Breast epithelium (tissue), 4 donors: Measurements from ENCODE around the gene GSTM2. TPM values are rescaled to one million over a fixed set of nuclear protein-coding genes. Genes with fewer than 3 reads are reported as not detected.

ENCODE experiments used
- DNase-seq, 2 donors: peaks; one replicate each; pipeline ENCODE4 v3.0.0-alpha.2; 2019; ENCODE audit warnings: low spot score in 2 of 2
- H3K27ac ChIP-seq, 2 donors: fragments of 200-600 bp; sonication (generic) in 1 of 2; one replicate each; pipeline ENCODE4 v1.5.1; 2016 to 2019; ENCODE audit warnings: mild to moderate bottlenecking in 1 of 2
- H3K27me3 ChIP-seq, 2 donors: fragments of 200-600 bp; sonication (generic) in 1 of 2; one replicate each; pipeline versions ENCODE4 v1.5.1 to v1.6.0; 2017 to 2019; ENCODE audit warnings: control low read depth in 1 of 2, mild to moderate bottlenecking in 1 of 2
- H3K36me3 ChIP-seq: fragments of 200-600 bp; one replicate; pipeline ENCODE4 v1.5.1; 2019
- H3K4me1 ChIP-seq, 2 donors: fragments of 200-600 bp; sonication (generic); one replicate each; pipeline ENCODE4 v1.5.1; 2016 to 2019; ENCODE audit warnings: control low read depth in 1 of 2
- H3K4me3 ChIP-seq, 3 donors: fragments of 200-600 bp; sonication (generic); 1 replicate in 2 of 3; 2 replicates in 1 of 3; pipeline ENCODE4 v1.5.1; 2016 to 2019; ENCODE audit warnings: mild to moderate bottlenecking in 3 of 3, moderate library complexity in 2 of 3
- H3K9me3 ChIP-seq, 2 donors: fragments of 200-600 bp; sonication (generic) in 1 of 2; one replicate each; pipeline ENCODE4 v1.5.1; 2016 to 2019; ENCODE audit warnings: control low read depth in 1 of 2
- CTCF ChIP-seq, 3 donors: fragments of 450-650 bp; IDR thresholded peaks; one replicate each; pipeline ENCODE4 v1.5.1; 2016 to 2017; ENCODE audit warnings: antibody characterized with exemption in 3 of 3, mild to moderate bottlenecking in 3 of 3, moderate library complexity in 3 of 3
- POLR2A ChIP-seq: fragments of 450-650 bp; IDR thresholded peaks from one replicate; pipeline ENCODE4 v1.6.1; 2016; ENCODE audit warnings: antibody characterized with exemption, mild to moderate bottlenecking, moderate library complexity
- POLR2AphosphoS5 ChIP-seq, 3 donors: sonication (generic); formaldehyde crosslinking; IDR thresholded peaks; one replicate each; pipeline ENCODE4 v1.6.1; 2017; ENCODE audit warnings: antibody characterized with exemption in 3 of 3
- intact Hi-C: fragments of 100-400 bp; cut with DNase I; formaldehyde crosslinking; loops from one replicate; pipeline ENCODE4 v1.15.1; 2023; ENCODE audit warnings: low total_unique reads
- total RNA-seq, 3 donors: library from RNA; depleted of rRNA; stranded (reverse); fragments of >200 nt; gene quantifications; one replicate each; pipeline ENCODE4 v1.1.0, GENCODE V29; 2016

The GSTM2 gene
- total RNA-seq, 3 donors from 2014 or later, result 47.8 to 93.4 (median 66.5) TPM

- intact Hi-C loops, result loop anchor here (10.0 kb wide), 1 partner anchor 141 kb away; no protein-coding TSS in a partner anchor
- no peaks in the 10 kb centered on the region for H3K4me1 ChIP-seq
These were observed 33.6 kb upstream of the GSTM2 start for GRCh38 chr1:109634292-109634691.

GRCh38 chr1:109634771-109635750 is 32.8 kb upstream of the GSTM2 start:
- intact Hi-C loops, result loop anchor here (10.0 kb wide), 1 partner anchor 140 kb away; no protein-coding TSS in a partner anchor
- no peaks in the 10 kb centered on the region for H3K4me1 ChIP-seq
- H3K4me3 ChIP-seq, result no peak overlapping the region

More at GRCh38 chr1:109634292-109634691, 33.6 kb upstream of the GSTM2 start:
- no peaks in the 10 kb centered on the region for H3K36me3 ChIP-seq
- H3K27ac ChIP-seq, result no peak overlapping the region
- no peak overlapping the region for H3K4me3 ChIP-seq
- DNase-seq, result no peak
- H3K27me3 ChIP-seq, result no peaks in the 10 kb centered on the region
- no peak for TF ChIP-seq POLR2A
- no peak for TF ChIP-seq POLR2AphosphoS5 (IDR thresholded peaks at IDR 0.05)
- TF ChIP-seq CTCF (IDR thresholded peaks at IDR 0.05), result no peak
- H3K9me3 ChIP-seq, result no peaks in the 10 kb centered on the region

GRCh38 chr1:109635862-109636200 is 32.0 kb upstream of the GSTM2 start:
- Histone ChIP-seq H3K27me3 (no peaks in the 10 kb centered on the region), H3K36me3 (no peaks in the 10 kb centered on the region), H3K4me3 (no peak overlapping the region), H3K4me1 (no peaks in the 10 kb centered on the region), H3K9me3 (no peaks in the 10 kb centered on the region), H3K27ac (no peak overlapping the region)
- no peak for DNase-seq
- intact Hi-C loops, result loop anchor here (10.0 kb wide), 1 partner anchor 139 kb away; no protein-coding TSS in a partner anchor
- no peak for TF ChIP-seq POLR2A
- no peak for TF ChIP-seq POLR2AphosphoS5 (IDR thresholded peaks at IDR 0.05)
- TF ChIP-seq CTCF (IDR thresholded peaks at IDR 0.05), result no peak

More at GRCh38 chr1:109634771-109635750, 32.8 kb upstream of the GSTM2 start:
- H3K9me3 ChIP-seq, result no peaks in the 10 kb centered on the region
- H3K27ac ChIP-seq, result no peak overlapping the region
- no peak for TF ChIP-seq POLR2A
- no peak for TF ChIP-seq CTCF (IDR thresholded peaks at IDR 0.05)
- TF ChIP-seq POLR2AphosphoS5 (IDR thresholded peaks at IDR 0.05), result no peak
- H3K36me3 ChIP-seq, result no peaks in the 10 kb centered on the region
- H3K27me3 ChIP-seq, result no peaks in the 10 kb centered on the region
- DNase-seq, result no peak

- no peaks in the 10 kb centered on the region for H3K27me3 ChIP-seq
- H3K27ac ChIP-seq, result peak overlapping the region in 1 of 2 donors; percentile 20
- H3K36me3 ChIP-seq, result no peaks in the 10 kb centered on the region
- TF ChIP-seq CTCF (IDR thresholded peaks at IDR 0.05) (no peak), POLR2AphosphoS5 (IDR thresholded peaks at IDR 0.05) (peak in 1 of 3 donors; percentile 17), POLR2A (no peak)
- no peak for DNase-seq
- H3K4me1 ChIP-seq, result no peaks in the 10 kb centered on the region
- no peak overlapping the region for H3K4me3 ChIP-seq
- H3K9me3 ChIP-seq, result no peaks in the 10 kb centered on the region
- intact Hi-C loops, result loop anchor here (10.0 kb wide), 1 partner anchor 138 kb away; no protein-coding TSS in a partner anchor
These were observed 31.5 kb upstream of the GSTM2 start for GRCh38 chr1:109636201-109636952.
